WTC11 (cell line): Measurements from ENCODE around the gene FUNDC2. TPM values are rescaled to one million over a fixed set of nuclear protein-coding genes. Genes with fewer than 3 reads are reported as not detected.

Source experiments
- ATAC-seq: fragments of 200-7000 bp; cut with Tn5 transposase; 2 replicates; pipeline ENCODE4 v1.10.0; 2021; ENCODE audit warnings: mild to moderate bottlenecking, moderate library complexity
- CTCF ChIA-PET: fragments of 300-600 bp; sonication (Branson Sonifier 250); formaldehyde crosslinking; loops from one replicate; lab custom pipeline; 2021; ENCODE audit warnings: antibody characterized with exemption; lab: Charles Lee
- POLR2A ChIA-PET: fragments of 350-600 bp; sonication (Branson Sonifier 250); formaldehyde crosslinking; loops from one replicate; lab custom pipeline; 2021; ENCODE audit warnings: antibody characterized with exemption; lab: Charles Lee
- DNase-seq: peaks from one replicate; pipeline ENCODE4 v3.0.0; 2021; ENCODE audit warnings: low spot score
- H3K27ac Mint-ChIP-seq: 2 replicates; pipeline ENCODE4 v1.8.0; 2021; ENCODE audit warnings: mixed read lengths
- H3K27me3 Mint-ChIP-seq: 2 replicates; pipeline ENCODE4 v1.8.0; 2021; ENCODE audit warnings: low read depth, mild to moderate bottlenecking, moderate library complexity, mixed read lengths
- H3K36me3 Mint-ChIP-seq: 2 replicates; pipeline ENCODE4 v1.8.0; 2021; ENCODE audit warnings: mixed read lengths
- H3K4me1 Mint-ChIP-seq: 2 replicates; pipeline ENCODE4 v1.8.0; 2022; ENCODE audit warnings: mixed read lengths
- H3K4me3 Mint-ChIP-seq: 2 replicates; pipeline ENCODE4 v1.8.0; 2021; ENCODE audit warnings: mild to moderate bottlenecking, moderate library complexity, mixed read lengths
- H3K9me3 Mint-ChIP-seq: 2 replicates; pipeline ENCODE4 v1.8.0; 2021; ENCODE audit warnings: mixed read lengths
- CBFB ChIP-seq: sonication (generic); formaldehyde crosslinking; IDR thresholded peaks from 2 replicates; pipeline ENCODE4 v1.8.1; 2022; ENCODE audit warnings: mild to moderate bottlenecking, low read depth, missing genetic modification reagents
- GRHL2 ChIP-seq: fragments of 250-450 bp; sonication (Bioruptor Pico); IDR thresholded peaks from 2 replicates; pipeline ENCODE4 v1.8.0; 2022; ENCODE audit warnings: mild to moderate bottlenecking, moderate library complexity; ENCODE audit not compliant: insufficient replicate concordance, severe bottlenecking
- IRF2 ChIP-seq: sonication (generic); formaldehyde crosslinking; IDR thresholded peaks from 2 replicates; pipeline ENCODE4 v1.8.0; 2022; ENCODE audit warnings: low read depth, missing genetic modification reagents, borderline replicate concordance
- MXD4 ChIP-seq: fragments of 250-450 bp; sonication (Bioruptor Pico); IDR thresholded peaks from 2 replicates; pipeline ENCODE4 v1.8.0; 2021; ENCODE audit warnings: mild to moderate bottlenecking, moderate library complexity, borderline replicate concordance
- RORB ChIP-seq: fragments of 250-450 bp; sonication (Bioruptor Pico); IDR thresholded peaks from 2 replicates; pipeline ENCODE4 v1.9.0; 2021; ENCODE audit warnings: mild to moderate bottlenecking
- ZNF416 ChIP-seq: fragments of 250-450 bp; sonication (Bioruptor Pico); IDR thresholded peaks from 2 replicates; pipeline ENCODE4 v1.9.0; 2021; ENCODE audit warnings: mild to moderate bottlenecking, inconsistent platforms
- total RNA-seq: library from RNA; stranded (reverse); gene quantifications from 3 replicates; pipeline ENCODE4 v1.2.3, GENCODE V29; 2021
- TF ChIP-seq, protein P1 (sequence below): sonication (generic); formaldehyde crosslinking; IDR thresholded peaks from 2 replicates; pipeline ENCODE4 v1.8.1; 2022; ENCODE audit warnings: mild to moderate bottlenecking, missing genetic modification reagents, moderate library complexity, borderline replicate concordance
- TF ChIP-seq, protein P2 (sequence below): fragments of 200-600 bp; IDR thresholded peaks from 2 replicates; pipeline ENCODE4 v1.8.0; 2022; ENCODE audit warnings: antibody characterized with exemption
- TF ChIP-seq, protein P3 (sequence below): sonication (generic); formaldehyde crosslinking; IDR thresholded peaks from 2 replicates; pipeline ENCODE4 v1.8.0; 2022; ENCODE audit warnings: missing genetic modification reagents
- TF ChIP-seq, protein P4 (sequence below): sonication (generic); formaldehyde crosslinking; IDR thresholded peaks from 2 replicates; pipeline ENCODE4 v1.8.1; 2023; ENCODE audit warnings: mild to moderate bottlenecking, missing genetic modification reagents, moderate library complexity
- TF ChIP-seq, protein P5 (sequence below): sonication (generic); formaldehyde crosslinking; IDR thresholded peaks from 2 replicates; pipeline ENCODE4 v1.8.0; 2022; ENCODE audit warnings: mild to moderate bottlenecking, missing genetic modification reagents
- TF ChIP-seq, protein P6 (sequence below): sonication (generic); formaldehyde crosslinking; IDR thresholded peaks from 2 replicates; pipeline ENCODE4 v1.8.1; 2023; ENCODE audit warnings: mild to moderate bottlenecking, missing genetic modification reagents, borderline replicate concordance

Gene FUNDC2
- total RNA-seq, 1 experiment from 2014 or later: 60.7 TPM

DNA sequence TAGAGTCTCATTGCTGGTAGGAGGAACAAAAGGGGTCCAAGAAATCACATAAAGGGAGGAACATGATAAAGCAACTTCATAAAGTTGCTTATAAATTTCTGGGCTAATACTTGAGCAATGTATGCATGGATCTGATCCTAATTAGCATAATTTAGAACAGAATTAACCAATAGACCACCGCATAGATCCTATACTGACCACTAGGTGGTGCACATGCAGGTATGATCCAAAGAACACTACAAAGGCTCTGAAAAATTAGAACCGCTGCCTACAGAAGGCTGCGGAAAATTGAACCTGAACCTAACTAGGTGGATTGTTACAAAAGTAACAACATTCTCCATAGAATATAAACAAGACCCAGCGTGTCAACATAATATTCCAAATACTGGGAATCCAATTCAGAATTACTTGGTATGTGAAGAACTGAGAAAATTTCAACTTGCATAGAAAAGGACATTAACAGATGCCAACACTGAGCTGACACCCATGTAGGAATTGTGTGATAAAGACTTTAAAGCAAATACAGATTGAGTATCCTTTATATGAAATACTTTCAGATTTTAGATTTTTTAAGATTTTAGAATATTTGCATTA lies 67.9 kb downstream of the FUNDC2 start:
- TF ChIP-seq, protein P1, sequence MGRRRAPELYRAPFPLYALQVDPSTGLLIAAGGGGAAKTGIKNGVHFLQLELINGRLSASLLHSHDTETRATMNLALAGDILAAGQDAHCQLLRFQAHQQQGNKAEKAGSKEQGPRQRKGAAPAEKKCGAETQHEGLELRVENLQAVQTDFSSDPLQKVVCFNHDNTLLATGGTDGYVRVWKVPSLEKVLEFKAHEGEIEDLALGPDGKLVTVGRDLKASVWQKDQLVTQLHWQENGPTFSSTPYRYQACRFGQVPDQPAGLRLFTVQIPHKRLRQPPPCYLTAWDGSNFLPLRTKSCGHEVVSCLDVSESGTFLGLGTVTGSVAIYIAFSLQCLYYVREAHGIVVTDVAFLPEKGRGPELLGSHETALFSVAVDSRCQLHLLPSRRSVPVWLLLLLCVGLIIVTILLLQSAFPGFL (CRISPR knock-in tag): no peak
- no peak for TF ChIP-seq RORB (CRISPR knock-in tag)
- TF ChIP-seq, protein P2, sequence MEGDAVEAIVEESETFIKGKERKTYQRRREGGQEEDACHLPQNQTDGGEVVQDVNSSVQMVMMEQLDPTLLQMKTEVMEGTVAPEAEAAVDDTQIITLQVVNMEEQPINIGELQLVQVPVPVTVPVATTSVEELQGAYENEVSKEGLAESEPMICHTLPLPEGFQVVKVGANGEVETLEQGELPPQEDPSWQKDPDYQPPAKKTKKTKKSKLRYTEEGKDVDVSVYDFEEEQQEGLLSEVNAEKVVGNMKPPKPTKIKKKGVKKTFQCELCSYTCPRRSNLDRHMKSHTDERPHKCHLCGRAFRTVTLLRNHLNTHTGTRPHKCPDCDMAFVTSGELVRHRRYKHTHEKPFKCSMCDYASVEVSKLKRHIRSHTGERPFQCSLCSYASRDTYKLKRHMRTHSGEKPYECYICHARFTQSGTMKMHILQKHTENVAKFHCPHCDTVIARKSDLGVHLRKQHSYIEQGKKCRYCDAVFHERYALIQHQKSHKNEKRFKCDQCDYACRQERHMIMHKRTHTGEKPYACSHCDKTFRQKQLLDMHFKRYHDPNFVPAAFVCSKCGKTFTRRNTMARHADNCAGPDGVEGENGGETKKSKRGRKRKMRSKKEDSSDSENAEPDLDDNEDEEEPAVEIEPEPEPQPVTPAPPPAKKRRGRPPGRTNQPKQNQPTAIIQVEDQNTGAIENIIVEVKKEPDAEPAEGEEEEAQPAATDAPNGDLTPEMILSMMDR: peak; percentile 22; the same call in 1 of the 2 replicates
- TF ChIP-seq ZNF416: no peak
- no peak for TF ChIP-seq MXD4 (CRISPR knock-in tag)
- Mint-ChIP-seq H3K4me1 (no peaks in the 10 kb centered on the region), H3K9me3 (no peaks in the 10 kb centered on the region), H3K27me3 (no peaks in the 10 kb centered on the region), H3K27ac (no peak overlapping the region), H3K36me3 (peaks cover 11% of the 10 kb centered on the region; the same call in 1 of the 2 replicates), H3K4me3 (no peak overlapping the region)
- POLR2A ChIA-PET: no interaction called here
- no peak for DNase-seq
- CTCF ChIA-PET: interaction anchor here (0.6 to 1.6 kb wide), 4 partner anchors 10 to 177 kb away, joined by 3 to 8 read pairs (median 4); no protein-coding TSS in a partner anchor
- peak; percentile 41; the same call in 1 of the 2 replicates for ATAC-seq

DNA sequence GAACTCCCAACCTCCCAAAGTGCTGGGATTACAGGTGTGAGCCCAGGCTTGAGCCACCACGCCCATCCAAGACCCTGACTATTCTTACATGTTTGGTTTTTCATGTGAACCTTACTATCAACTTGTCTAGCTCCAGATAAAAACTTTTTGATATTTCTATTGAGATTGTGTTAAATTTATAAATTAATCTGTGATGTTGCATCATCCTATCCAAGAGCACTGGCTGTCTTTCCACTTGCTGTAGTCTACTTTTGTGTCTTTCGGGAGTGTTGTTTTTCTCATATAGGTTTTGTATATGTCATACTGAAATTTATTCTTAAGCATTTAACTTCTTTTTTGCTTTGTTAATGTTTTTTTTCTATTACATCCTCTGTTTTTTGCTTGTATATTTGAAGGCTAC lies 79.3 kb downstream of the FUNDC2 start:
- no peak for DNase-seq
- ChIA-PET CTCF (interaction anchor here (2.4 kb wide), 1 partner anchor 12 kb away, joined by 8 read pairs; no protein-coding TSS in a partner anchor), POLR2A (no interaction called here)
- no peaks in the 10 kb centered on the region for H3K4me1 Mint-ChIP-seq
- no peaks in the 10 kb centered on the region for H3K36me3 Mint-ChIP-seq
- ATAC-seq: no peak
- H3K4me3 Mint-ChIP-seq: no peak overlapping the region
- H3K27ac Mint-ChIP-seq: no peak overlapping the region
- no peaks in the 10 kb centered on the region for H3K9me3 Mint-ChIP-seq
- TF ChIP-seq, protein P3, sequence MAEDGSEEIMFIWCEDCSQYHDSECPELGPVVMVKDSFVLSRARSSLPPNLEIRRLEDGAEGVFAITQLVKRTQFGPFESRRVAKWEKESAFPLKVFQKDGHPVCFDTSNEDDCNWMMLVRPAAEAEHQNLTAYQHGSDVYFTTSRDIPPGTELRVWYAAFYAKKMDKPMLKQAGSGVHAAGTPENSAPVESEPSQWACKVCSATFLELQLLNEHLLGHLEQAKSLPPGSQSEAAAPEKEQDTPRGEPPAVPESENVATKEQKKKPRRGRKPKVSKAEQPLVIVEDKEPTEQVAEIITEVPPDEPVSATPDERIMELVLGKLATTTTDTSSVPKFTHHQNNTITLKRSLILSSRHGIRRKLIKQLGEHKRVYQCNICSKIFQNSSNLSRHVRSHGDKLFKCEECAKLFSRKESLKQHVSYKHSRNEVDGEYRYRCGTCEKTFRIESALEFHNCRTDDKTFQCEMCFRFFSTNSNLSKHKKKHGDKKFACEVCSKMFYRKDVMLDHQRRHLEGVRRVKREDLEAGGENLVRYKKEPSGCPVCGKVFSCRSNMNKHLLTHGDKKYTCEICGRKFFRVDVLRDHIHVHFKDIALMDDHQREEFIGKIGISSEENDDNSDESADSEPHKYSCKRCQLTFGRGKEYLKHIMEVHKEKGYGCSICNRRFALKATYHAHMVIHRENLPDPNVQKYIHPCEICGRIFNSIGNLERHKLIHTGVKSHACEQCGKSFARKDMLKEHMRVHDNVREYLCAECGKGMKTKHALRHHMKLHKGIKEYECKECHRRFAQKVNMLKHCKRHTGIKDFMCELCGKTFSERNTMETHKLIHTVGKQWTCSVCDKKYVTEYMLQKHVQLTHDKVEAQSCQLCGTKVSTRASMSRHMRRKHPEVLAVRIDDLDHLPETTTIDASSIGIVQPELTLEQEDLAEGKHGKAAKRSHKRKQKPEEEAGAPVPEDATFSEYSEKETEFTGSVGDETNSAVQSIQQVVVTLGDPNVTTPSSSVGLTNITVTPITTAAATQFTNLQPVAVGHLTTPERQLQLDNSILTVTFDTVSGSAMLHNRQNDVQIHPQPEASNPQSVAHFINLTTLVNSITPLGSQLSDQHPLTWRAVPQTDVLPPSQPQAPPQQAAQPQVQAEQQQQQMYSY (CRISPR knock-in tag): no peak
- TF ChIP-seq, all 79 proteins: peak for 0
- no peaks in the 10 kb centered on the region for H3K27me3 Mint-ChIP-seq

DNA sequence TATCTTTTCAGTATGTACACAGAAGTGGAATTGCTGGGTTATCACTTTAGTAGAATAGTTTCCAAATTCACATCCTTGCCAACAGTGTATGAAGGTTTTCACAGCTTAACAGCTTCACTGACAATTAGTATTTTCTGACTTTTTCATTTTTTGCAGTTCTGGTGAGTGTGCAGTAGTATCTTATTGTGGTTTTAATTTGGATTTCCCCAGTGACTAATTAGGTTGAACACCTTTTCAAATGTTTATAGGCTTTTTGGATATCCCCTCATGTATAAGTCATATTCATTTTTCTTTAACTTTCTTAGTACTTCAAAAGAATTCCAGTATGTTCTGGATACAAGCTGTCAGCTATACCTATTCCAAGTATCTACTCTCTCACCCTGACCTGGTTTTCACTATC lies 81.8 kb downstream of the FUNDC2 start:
- DNase-seq (no peak), ATAC-seq (no peak)
- Mint-ChIP-seq H3K36me3 (peaks cover 8% of the 10 kb centered on the region; the same call in 1 of the 2 replicates), H3K4me3 (no peak overlapping the region), H3K27me3 (no peaks in the 10 kb centered on the region), H3K4me1 (no peaks in the 10 kb centered on the region), H3K27ac (no peak overlapping the region), H3K9me3 (peaks cover 5% of the 10 kb centered on the region; the same call in 1 of the 2 replicates)
- ChIA-PET POLR2A (no interaction called here), CTCF (no interaction called here)
- TF ChIP-seq, protein P4, sequence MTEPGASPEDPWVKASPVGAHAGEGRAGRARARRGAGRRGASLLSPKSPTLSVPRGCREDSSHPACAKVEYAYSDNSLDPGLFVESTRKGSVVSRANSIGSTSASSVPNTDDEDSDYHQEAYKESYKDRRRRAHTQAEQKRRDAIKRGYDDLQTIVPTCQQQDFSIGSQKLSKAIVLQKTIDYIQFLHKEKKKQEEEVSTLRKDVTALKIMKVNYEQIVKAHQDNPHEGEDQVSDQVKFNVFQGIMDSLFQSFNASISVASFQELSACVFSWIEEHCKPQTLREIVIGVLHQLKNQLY (CRISPR knock-in tag): no peak
- TF ChIP-seq, protein P5, sequence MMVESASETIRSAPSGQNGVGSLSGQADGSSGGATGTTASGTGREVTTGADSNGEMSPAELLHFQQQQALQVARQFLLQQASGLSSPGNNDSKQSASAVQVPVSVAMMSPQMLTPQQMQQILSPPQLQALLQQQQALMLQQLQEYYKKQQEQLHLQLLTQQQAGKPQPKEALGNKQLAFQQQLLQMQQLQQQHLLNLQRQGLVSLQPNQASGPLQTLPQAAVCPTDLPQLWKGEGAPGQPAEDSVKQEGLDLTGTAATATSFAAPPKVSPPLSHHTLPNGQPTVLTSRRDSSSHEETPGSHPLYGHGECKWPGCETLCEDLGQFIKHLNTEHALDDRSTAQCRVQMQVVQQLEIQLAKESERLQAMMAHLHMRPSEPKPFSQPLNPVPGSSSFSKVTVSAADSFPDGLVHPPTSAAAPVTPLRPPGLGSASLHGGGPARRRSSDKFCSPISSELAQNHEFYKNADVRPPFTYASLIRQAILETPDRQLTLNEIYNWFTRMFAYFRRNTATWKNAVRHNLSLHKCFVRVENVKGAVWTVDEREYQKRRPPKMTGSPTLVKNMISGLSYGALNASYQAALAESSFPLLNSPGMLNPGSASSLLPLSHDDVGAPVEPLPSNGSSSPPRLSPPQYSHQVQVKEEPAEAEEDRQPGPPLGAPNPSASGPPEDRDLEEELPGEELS: no peak
- TF ChIP-seq IRF2: no peak
- TF ChIP-seq, protein P6, sequence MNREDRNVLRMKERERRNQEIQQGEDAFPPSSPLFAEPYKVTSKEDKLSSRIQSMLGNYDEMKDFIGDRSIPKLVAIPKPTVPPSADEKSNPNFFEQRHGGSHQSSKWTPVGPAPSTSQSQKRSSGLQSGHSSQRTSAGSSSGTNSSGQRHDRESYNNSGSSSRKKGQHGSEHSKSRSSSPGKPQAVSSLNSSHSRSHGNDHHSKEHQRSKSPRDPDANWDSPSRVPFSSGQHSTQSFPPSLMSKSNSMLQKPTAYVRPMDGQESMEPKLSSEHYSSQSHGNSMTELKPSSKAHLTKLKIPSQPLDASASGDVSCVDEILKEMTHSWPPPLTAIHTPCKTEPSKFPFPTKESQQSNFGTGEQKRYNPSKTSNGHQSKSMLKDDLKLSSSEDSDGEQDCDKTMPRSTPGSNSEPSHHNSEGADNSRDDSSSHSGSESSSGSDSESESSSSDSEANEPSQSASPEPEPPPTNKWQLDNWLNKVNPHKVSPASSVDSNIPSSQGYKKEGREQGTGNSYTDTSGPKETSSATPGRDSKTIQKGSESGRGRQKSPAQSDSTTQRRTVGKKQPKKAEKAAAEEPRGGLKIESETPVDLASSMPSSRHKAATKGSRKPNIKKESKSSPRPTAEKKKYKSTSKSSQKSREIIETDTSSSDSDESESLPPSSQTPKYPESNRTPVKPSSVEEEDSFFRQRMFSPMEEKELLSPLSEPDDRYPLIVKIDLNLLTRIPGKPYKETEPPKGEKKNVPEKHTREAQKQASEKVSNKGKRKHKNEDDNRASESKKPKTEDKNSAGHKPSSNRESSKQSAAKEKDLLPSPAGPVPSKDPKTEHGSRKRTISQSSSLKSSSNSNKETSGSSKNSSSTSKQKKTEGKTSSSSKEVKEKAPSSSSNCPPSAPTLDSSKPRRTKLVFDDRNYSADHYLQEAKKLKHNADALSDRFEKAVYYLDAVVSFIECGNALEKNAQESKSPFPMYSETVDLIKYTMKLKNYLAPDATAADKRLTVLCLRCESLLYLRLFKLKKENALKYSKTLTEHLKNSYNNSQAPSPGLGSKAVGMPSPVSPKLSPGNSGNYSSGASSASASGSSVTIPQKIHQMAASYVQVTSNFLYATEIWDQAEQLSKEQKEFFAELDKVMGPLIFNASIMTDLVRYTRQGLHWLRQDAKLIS (CRISPR knock-in tag): no peak
- TF ChIP-seq CBFB: no peak
- TF ChIP-seq GRHL2: no peak
- TF ChIP-seq, protein P2: no peak
